ENCODE measurements around the gene KRT20.

The KRT20 gene

GRCh38 chr17:40841246-40841645 lies 43.8 kb downstream of the KRT20 start:
- no peak for DNase-seq
- H3K4me3 ChIP-seq (ENCODE audit: low read length), result no peak overlapping the region
- H3F3A ChIP-seq (ENCODE audit: insufficient read depth, low read length), result no peaks in the 10 kb centered on the region
- no peaks in the 10 kb centered on the region for H3K36me3 ChIP-seq (replicated peaks; ENCODE audit: insufficient read depth, low read length)
- H2AFZ ChIP-seq (ENCODE audit: low read length), result no peak overlapping the region
- no peaks in the 10 kb centered on the region for H3K9me3 ChIP-seq (replicated peaks; ENCODE audit: insufficient read depth, low read length)
- H4K20me1 ChIP-seq (ENCODE audit: insufficient read depth, low read length), result no peaks in the 10 kb centered on the region
- no peak overlapping the region for H3K9ac ChIP-seq (ENCODE audit: low read length)
- no peaks in the 10 kb centered on the region for H3K79me2 ChIP-seq (ENCODE audit: low read length)
- no peaks in the 10 kb centered on the region for H3K9me2 ChIP-seq (replicated peaks; ENCODE audit: insufficient read depth, low read length)
- no peaks in the 10 kb centered on the region for H3K27me3 ChIP-seq (replicated peaks; ENCODE audit: insufficient read depth, low read length)
- no peak for TF ChIP-seq EZH2phosphoT487 (IDR thresholded peaks at IDR 0.05; ENCODE audit: low read length)
- no peak for TF ChIP-seq CTCF (IDR thresholded peaks at IDR 0.05; ENCODE audit: low read length)
- no peak for TF ChIP-seq EZH2 (optimal IDR thresholded peaks at IDR 0.05; ENCODE audit: low read depth, low read length)
- no peak overlapping the region for H3K4me2 ChIP-seq (ENCODE audit: low read depth, low read length)
- H3K27ac ChIP-seq (ENCODE audit: low read length), result no peak overlapping the region
- no peaks in the 10 kb centered on the region for H3K4me1 ChIP-seq (ENCODE audit: low read length)

GRCh38 chr17:40839194-40839593 lies 45.8 kb downstream of the KRT20 start:
- TF ChIP-seq EZH2 (optimal IDR thresholded peaks at IDR 0.05; ENCODE audit: low read depth, low read length) (no peak), CTCF (IDR thresholded peaks at IDR 0.05; ENCODE audit: low read length) (no peak), EZH2phosphoT487 (IDR thresholded peaks at IDR 0.05; ENCODE audit: low read length) (no peak)
- Histone ChIP-seq H2AFZ (ENCODE audit: low read length) (no peak overlapping the region), H3K36me3 (replicated peaks; ENCODE audit: insufficient read depth, low read length) (no peaks in the 10 kb centered on the region), H4K20me1 (ENCODE audit: insufficient read depth, low read length) (no peaks in the 10 kb centered on the region), H3K9me2 (replicated peaks; ENCODE audit: insufficient read depth, low read length) (no peaks in the 10 kb centered on the region), H3K4me2 (ENCODE audit: low read depth, low read length) (no peak overlapping the region), H3K27me3 (replicated peaks; ENCODE audit: insufficient read depth, low read length) (no peaks in the 10 kb centered on the region), H3K4me3 (ENCODE audit: low read length) (no peak overlapping the region), H3K27ac (ENCODE audit: low read length) (no peak overlapping the region), H3K9me3 (replicated peaks; ENCODE audit: insufficient read depth, low read length) (no peaks in the 10 kb centered on the region), H3F3A (ENCODE audit: insufficient read depth, low read length) (no peaks in the 10 kb centered on the region), H3K9ac (ENCODE audit: low read length) (no peak overlapping the region), H3K4me1 (ENCODE audit: low read length) (no peaks in the 10 kb centered on the region), H3K79me2 (ENCODE audit: low read length) (no peaks in the 10 kb centered on the region)
- no peak for DNase-seq

GRCh38 chr17:40836020-40836419 lies 49.0 kb downstream of the KRT20 start:
- H3K79me2 ChIP-seq (ENCODE audit: low read length), result no peaks in the 10 kb centered on the region
- no peaks in the 10 kb centered on the region for H3K4me1 ChIP-seq (ENCODE audit: low read length)
- no peaks in the 10 kb centered on the region for H3F3A ChIP-seq (ENCODE audit: insufficient read depth, low read length)
- no peak overlapping the region for H3K4me2 ChIP-seq (ENCODE audit: low read depth, low read length)
- no peaks in the 10 kb centered on the region for H3K36me3 ChIP-seq (replicated peaks; ENCODE audit: insufficient read depth, low read length)
- no peak overlapping the region for H3K27ac ChIP-seq (ENCODE audit: low read length)
- no peaks in the 10 kb centered on the region for H3K9me2 ChIP-seq (replicated peaks; ENCODE audit: insufficient read depth, low read length)
- no peaks in the 10 kb centered on the region for H3K27me3 ChIP-seq (replicated peaks; ENCODE audit: insufficient read depth, low read length)
- no peak overlapping the region for H3K9ac ChIP-seq (ENCODE audit: low read length)
- no peaks in the 10 kb centered on the region for H3K9me3 ChIP-seq (replicated peaks; ENCODE audit: insufficient read depth, low read length)
- no peak overlapping the region for H2AFZ ChIP-seq (ENCODE audit: low read length)
- no peak for DNase-seq
- H4K20me1 ChIP-seq (ENCODE audit: insufficient read depth, low read length), result no peaks in the 10 kb centered on the region
- no peak overlapping the region for H3K4me3 ChIP-seq (ENCODE audit: low read length)
- no peak for TF ChIP-seq CTCF (IDR thresholded peaks at IDR 0.05; ENCODE audit: low read length)
- no peak for TF ChIP-seq EZH2 (optimal IDR thresholded peaks at IDR 0.05; ENCODE audit: low read depth, low read length)
- no peak for TF ChIP-seq EZH2phosphoT487 (IDR thresholded peaks at IDR 0.05; ENCODE audit: low read length)

Data from MM.1S (cell line).